HepG2 (cell line): ENCODE data around the gene OR2B2. TPM values are rescaled to one million over a fixed set of nuclear protein-coding genes. Genes with fewer than 3 reads are reported as not detected.

Experiments used
- CCAR2 ChIP-seq: fragments of 200-400 bp; formaldehyde crosslinking; optimal IDR thresholded peaks from 2 replicates; pipeline ENCODE3; 2018; ENCODE audit warnings: low read depth, mild to moderate bottlenecking, low read length, moderate library complexity
- CHD2 ChIP-seq: IDR thresholded peaks from 2 replicates; pipeline ENCODE4 v1.6.1; 2011; ENCODE audit warnings: low read depth, low read length, improper control_type of control experiment
- ERF ChIP-seq: IDR thresholded peaks from 2 replicates; pipeline ENCODE4 v1.6.1; 2018; ENCODE audit warnings: missing biosample characterization, missing genetic modification reagents
- HMGXB3 ChIP-seq: sonication (generic); formaldehyde crosslinking; IDR thresholded peaks from 2 replicates; pipeline ENCODE4 v1.4.0; 2020; ENCODE audit warnings: missing genetic modification reagents, borderline replicate concordance
- HNRNPH1 ChIP-seq: fragments of 200-400 bp; formaldehyde crosslinking; optimal IDR thresholded peaks from 2 replicates; pipeline ENCODE3; 2017; ENCODE audit warnings: mild to moderate bottlenecking, low read depth, low read length
- KLF11 ChIP-seq: IDR thresholded peaks from 2 replicates; pipeline ENCODE4 v1.6.1; 2016; ENCODE audit warnings: missing compliant biosample characterization
- MIXL1 ChIP-seq: IDR thresholded peaks from 2 replicates; pipeline ENCODE4 v1.6.1; 2016
- NFKBIZ ChIP-seq: IDR thresholded peaks from 2 replicates; pipeline ENCODE4 v1.6.1; 2018; ENCODE audit warnings: missing genetic modification reagents, missing compliant biosample characterization
- NR2F6 ChIP-seq, 2 experiments: IDR thresholded peaks; 2 replicates each; pipeline ENCODE4 v1.6.1; 2016; ENCODE audit warnings: antibody characterized with exemption in 1 of 2, mild to moderate bottlenecking in 1 of 2
- RFXAP ChIP-seq: sonication (generic); formaldehyde crosslinking; IDR thresholded peaks from 2 replicates; pipeline ENCODE4 v1.4.0; 2020; ENCODE audit warnings: missing genetic modification reagents, borderline replicate concordance
- SCMH1 ChIP-seq: sonication (generic); formaldehyde crosslinking; IDR thresholded peaks from 2 replicates; pipeline ENCODE4 v1.9.0; 2021; ENCODE audit warnings: missing genetic modification reagents, mild to moderate bottlenecking, borderline replicate concordance
- TGIF2 ChIP-seq: IDR thresholded peaks from 2 replicates; pipeline ENCODE4 v1.6.1; 2016; ENCODE audit warnings: control low read depth, missing compliant biosample characterization
- THAP11 ChIP-seq: IDR thresholded peaks from 2 replicates; pipeline ENCODE4 v1.6.1; 2016; ENCODE audit warnings: missing biosample characterization, missing genetic modification reagents
- TOPORS ChIP-seq: sonication (generic); formaldehyde crosslinking; IDR thresholded peaks from 2 replicates; pipeline ENCODE4 v1.8.0; 2023; ENCODE audit warnings: mild to moderate bottlenecking, missing genetic modification reagents
- ZNF101 ChIP-seq: sonication (generic); formaldehyde crosslinking; IDR thresholded peaks from 2 replicates; pipeline ENCODE4 v1.4.0; 2020; ENCODE audit warnings: mild to moderate bottlenecking, low read depth, missing genetic modification reagents, borderline replicate concordance
- ZNF12 ChIP-seq: sonication (generic); formaldehyde crosslinking; IDR thresholded peaks from 2 replicates; pipeline ENCODE4 v1.5.0; 2020; ENCODE audit warnings: missing genetic modification reagents
- ZNF180 ChIP-seq: sonication (generic); formaldehyde crosslinking; IDR thresholded peaks from 2 replicates; pipeline ENCODE4 v1.4.0; 2020; ENCODE audit warnings: low read depth, missing genetic modification reagents, borderline replicate concordance
- ZNF317 ChIP-seq: sonication (generic); formaldehyde crosslinking; IDR thresholded peaks from 2 replicates; pipeline ENCODE4 v1.5.0; 2020; ENCODE audit warnings: mild to moderate bottlenecking, missing genetic modification reagents
- ZNF362 ChIP-seq: sonication (generic); formaldehyde crosslinking; IDR thresholded peaks from 2 replicates; pipeline ENCODE4 v1.4.0; 2020; ENCODE audit warnings: missing genetic modification reagents, mild to moderate bottlenecking, borderline replicate concordance
- ZNF367 ChIP-seq: sonication (generic); formaldehyde crosslinking; IDR thresholded peaks from 2 replicates; pipeline ENCODE4 v1.4.0; 2020; ENCODE audit warnings: missing genetic modification reagents, borderline replicate concordance
- ZNF468 ChIP-seq: sonication (generic); formaldehyde crosslinking; IDR thresholded peaks from 2 replicates; pipeline ENCODE4 v1.8.0; 2022; ENCODE audit warnings: mild to moderate bottlenecking, moderate library complexity, missing genetic modification reagents
- ZSCAN5A ChIP-seq: sonication (generic); formaldehyde crosslinking; IDR thresholded peaks from 2 replicates; pipeline ENCODE4 v1.8.0; 2022; ENCODE audit warnings: mild to moderate bottlenecking, missing genetic modification reagents, borderline replicate concordance
- polyA plus RNA-seq, 8 experiments: library from polyadenylated mRNA; depleted of rRNA in 3 of 8; stranded (reverse) in 7 of 8; unstranded in 1 of 8; fragments of >200 nt; fragmentation: Illumina TruSeq in 4 of 8; extraction: Trizol in 4 of 8; gene quantifications; 2 replicates each; pipeline versions ENCODE4 v1.2.1 to v1.2.3, GENCODE V29; 2011 to 2016; ENCODE audit warnings: low read depth in 4 of 8, missing spikeins in 1 of 8, mixed read lengths in 1 of 8; ENCODE audit not compliant: insufficient read depth in 1 of 8
- total RNA-seq, 5 experiments: library from RNA; depleted of rRNA; stranded (reverse); fragments of >200 nt; fragmentation: Illumina TruSeq; extraction: Trizol; gene quantifications; 2 replicates each; pipeline ENCODE4 v1.2.3, GENCODE V29; 2016; ENCODE audit warnings: low read depth in 1 of 5

Gene OR2B2
- total and polyA plus RNA-seq, 2 of the 13 experiments (the other 11 are each of a cell fraction or from before 2014, with no cell fraction given), result not detected

GRCh38 chr6:27893836-27894807, 18.1 kb downstream of the OR2B2 start (continued):
- TF ChIP-seq HMGXB3 (CRISPR knock-in tag) (peak; percentile 89; the same call in 1 of the 2 replicates), ZNF367 (CRISPR knock-in tag) (no peak), ZSCAN5A (no peak), TGIF2 (CRISPR knock-in tag) (peak; percentile 60; the same call in 1 of the 2 replicates), ZNF362 (peak; percentile 58; the same call in 1 of the 2 replicates), SCMH1 (CRISPR knock-in tag) (no peak), ERF (peak; percentile 51; the same call in 1 of the 2 replicates), THAP11 (CRISPR knock-in tag) (peak; percentile 66), RFXAP (peak; percentile 57; the same call in 1 of the 2 replicates), HNRNPH1 (no peak), CHD2 (no peak), KLF11 (CRISPR knock-in tag) (no peak), ZNF180 (CRISPR knock-in tag) (no peak), MIXL1 (CRISPR knock-in tag) (peak; percentile 74; the same call in 1 of the 2 replicates), NR2F6 (IDR thresholded peaks at IDR 0.05) (no peak), NR2F6 (CRISPR knock-in tag; IDR thresholded peaks at IDR 0.05) (no peak), NFKBIZ (peak; percentile 28; the same call in 1 of the 2 replicates), TOPORS (CRISPR knock-in tag) (no peak), ZNF101 (CRISPR knock-in tag) (no peak), ZNF317 (CRISPR knock-in tag) (no peak; the same call in 1 of the 2 replicates), ZNF468 (no peak; the same call in 1 of the 2 replicates), ZNF12 (CRISPR knock-in tag) (no peak), CCAR2 (no peak)
